GM20000 (cell line): ENCODE measurements around the gene FNDC1.

Experiments used
- DNase-seq: peaks from one replicate; pipeline ENCODE4 v3.0.0; 2012; ENCODE audit warnings: low spot score
- CTCF ChIP-seq: IDR thresholded peaks from 2 replicates; pipeline ENCODE4 v1.5.1; 2012; ENCODE audit warnings: mild to moderate bottlenecking, control low read depth; ENCODE audit errors: extremely low read depth, missing control alignments

FNDC1 gene

GRCh38 chr6:159190460-159190859, 21.3 kb downstream of the FNDC1 start:
- no peak for TF ChIP-seq CTCF
- DNase-seq = no peak

- DNase-seq = no peak
- no peak for TF ChIP-seq CTCF
Observed at GRCh38 chr6:159193923-159194322, 24.7 kb downstream of the FNDC1 start.

- no peak for DNase-seq
- TF ChIP-seq CTCF = no peak
Observed at GRCh38 chr6:159194421-159194820, 25.2 kb downstream of the FNDC1 start.

- TF ChIP-seq CTCF = no peak
- no peak for DNase-seq
Observed at GRCh38 chr6:159196430-159196975, 27.3 kb downstream of the FNDC1 start.

- TF ChIP-seq CTCF = no peak
Observed at GRCh38 chr6:159197251-159197650, 28.1 kb downstream of the FNDC1 start.

GRCh38 chr6:159201336-159201735, 32.1 kb downstream of the FNDC1 start:
- no peak for DNase-seq
- TF ChIP-seq CTCF = no peak

More at GRCh38 chr6:159197251-159197650, 28.1 kb downstream of the FNDC1 start:
- no peak for DNase-seq

GRCh38 chr6:159203304-159204005, 34.3 kb downstream of the FNDC1 start:
- DNase-seq = no peak
- no peak for TF ChIP-seq CTCF
